ENCODE data around the gene TERB1.

- TF ChIP-seq POLR2AphosphoS5 (IDR thresholded peaks at IDR 0.05; ENCODE audit: low read depth, low read length) (no peak), EP300 (IDR thresholded peaks at IDR 0.05; ENCODE audit: borderline replicate concordance in 1 of 2, low read depth in 1 of 2, low read length in 1 of 2) (no peak), USF2 (IDR thresholded peaks at IDR 0.05; ENCODE audit: borderline replicate concordance, low read depth, low read length) (no peak), ZBTB33 (IDR thresholded peaks at IDR 0.05; ENCODE audit: borderline replicate concordance, low read depth) (no peak), RAD21 (IDR thresholded peaks at IDR 0.05; ENCODE audit: low read length) (no peak)
These were observed 43.7 kb upstream of the TERB1 start for GRCh38 chr16:66845080-66845410.
